ENCODE data around the gene SPP1.
"Not testable (repeated sequence)": the region's sequence is repeated elsewhere in the genome, so short reads cannot be mapped to it uniquely, and the experiment has no call there.

SPP1 gene

GRCh38 chr4:88010966-88011365 is 35.5 kb downstream of the SPP1 start:
- Mint-ChIP-seq H3K36me3 (peaks cover 5% of the 10 kb centered on the region), H3K9me3 (no peaks in the 10 kb centered on the region), H3K4me1 (peaks cover 31% of the 10 kb centered on the region), H3K4me3 (no peak overlapping the region), H3K27ac (no peak overlapping the region), H3K27me3 (peaks cover 21% of the 10 kb centered on the region)
- CTCF ChIA-PET, result no interaction called here
- DNase-seq, result no peak

GRCh38 chr4:88012647-88013046 is 37.1 kb downstream of the SPP1 start:
- Mint-ChIP-seq H3K36me3 (peaks cover 5% of the 10 kb centered on the region), H3K4me1 (peaks cover 27% of the 10 kb centered on the region), H3K27me3 (peaks cover 9% of the 10 kb centered on the region), H3K27ac (no peak overlapping the region), H3K9me3 (no peaks in the 10 kb centered on the region), H3K4me3 (no peak overlapping the region)
- DNase-seq, result no peak
- CTCF ChIA-PET, result no interaction called here

GRCh38 chr4:88014386-88014905 is 38.9 kb downstream of the SPP1 start:
- CTCF ChIA-PET, result interaction anchor here (1.0 kb wide), 1 partner anchor 19 kb away, joined by 3 read pairs; no protein-coding TSS in a partner anchor
- Mint-ChIP-seq H3K4me3 (no peak overlapping the region), H3K27ac (no peak overlapping the region), H3K4me1 (peaks cover 18% of the 10 kb centered on the region), H3K27me3 (peaks cover 4% of the 10 kb centered on the region), H3K9me3 (no peaks in the 10 kb centered on the region), H3K36me3 (no peaks in the 10 kb centered on the region)
- no peak for DNase-seq

- DNase-seq, result no peak
- CTCF ChIA-PET, result no interaction called here
- no peak overlapping the region for H3K27ac Mint-ChIP-seq
Measured at GRCh38 chr4:88015659-88016295, 40.3 kb downstream of the SPP1 start.

GRCh38 chr4:88017516-88018297 is 42.2 kb downstream of the SPP1 start:
- Mint-ChIP-seq H3K27me3 (no peaks in the 10 kb centered on the region), H3K27ac (no peak overlapping the region), H3K4me1 (peaks cover 4% of the 10 kb centered on the region), H3K4me3 (no peak overlapping the region), H3K9me3 (no peaks in the 10 kb centered on the region), H3K36me3 (peaks cover 2% of the 10 kb centered on the region)
- DNase-seq, result no peak
- CTCF ChIA-PET, result no interaction called here

More at GRCh38 chr4:88015659-88016295, 40.3 kb downstream of the SPP1 start:
- Mint-ChIP-seq H3K9me3 (no peaks in the 10 kb centered on the region), H3K27me3 (peaks cover 3% of the 10 kb centered on the region), H3K36me3 (no peaks in the 10 kb centered on the region), H3K4me1 (peaks cover 13% of the 10 kb centered on the region), H3K4me3 (no peak overlapping the region)

GRCh38 chr4:88018466-88018865 is 43.0 kb downstream of the SPP1 start:
- H3K27ac Mint-ChIP-seq, result no peak overlapping the region
- H3K27me3 Mint-ChIP-seq, result no peaks in the 10 kb centered on the region
- H3K4me3 Mint-ChIP-seq, result no peak overlapping the region
- H3K4me1 Mint-ChIP-seq, result no peaks in the 10 kb centered on the region
- DNase-seq, result no peak
- CTCF ChIA-PET, result no interaction called here
- H3K9me3 Mint-ChIP-seq, result no peaks in the 10 kb centered on the region
- peaks cover 2% of the 10 kb centered on the region for H3K36me3 Mint-ChIP-seq

- no peaks in the 10 kb centered on the region for H3K27me3 Mint-ChIP-seq
- CTCF ChIA-PET, result interaction anchor here (0.7 to 1.3 kb wide), 5 partner anchors 11 to 496 kb away, joined by 3 to 5 read pairs (median 3); no protein-coding TSS in a partner anchor
- no peak overlapping the region for H3K4me3 Mint-ChIP-seq
- no peak overlapping the region for H3K27ac Mint-ChIP-seq
- peaks cover 11% of the 10 kb centered on the region for H3K36me3 Mint-ChIP-seq
- H3K9me3 Mint-ChIP-seq, result peaks cover 9% of the 10 kb centered on the region
- H3K4me1 Mint-ChIP-seq, result no peaks in the 10 kb centered on the region
- DNase-seq, result no peak
Measured at GRCh38 chr4:88021824-88022223, 46.3 kb downstream of the SPP1 start.

- no peak for DNase-seq
- no peak overlapping the region for H3K27ac Mint-ChIP-seq
- no peak overlapping the region for H3K4me3 Mint-ChIP-seq
- H3K9me3 Mint-ChIP-seq, result peaks cover 10% of the 10 kb centered on the region
- peaks cover 13% of the 10 kb centered on the region for H3K36me3 Mint-ChIP-seq
- CTCF ChIA-PET, result interaction anchor here (1.0 to 1.3 kb wide), 3 partner anchors 10 to 493 kb away, joined by 3 to 5 read pairs (median 3); no protein-coding TSS in a partner anchor
- no peaks in the 10 kb centered on the region for H3K27me3 Mint-ChIP-seq
- peaks cover under 1% of the 10 kb centered on the region for H3K4me1 Mint-ChIP-seq
Measured at GRCh38 chr4:88022289-88022688, 46.8 kb downstream of the SPP1 start.

GRCh38 chr4:88025868-88026661 is 50.6 kb downstream of the SPP1 start:
- not testable (repeated sequence) for H3K4me3 Mint-ChIP-seq, H3K27me3 Mint-ChIP-seq, H3K27ac Mint-ChIP-seq, H3K4me1 Mint-ChIP-seq, DNase-seq
- peaks cover 16% of the 10 kb centered on the region for H3K9me3 Mint-ChIP-seq
- H3K36me3 Mint-ChIP-seq, result peaks cover 22% of the 10 kb centered on the region
- CTCF ChIA-PET, result interaction anchor here (1.6 kb wide), 1 partner anchor 185 kb away, joined by 4 read pairs; no protein-coding TSS in a partner anchor

GRCh38 chr4:88027611-88028608 is 52.4 kb downstream of the SPP1 start:
- H3K4me1 Mint-ChIP-seq, result peaks cover 5% of the 10 kb centered on the region
- CTCF ChIA-PET, result interaction anchor here (1.6 kb wide), 1 partner anchor 183 kb away, joined by 4 read pairs; no protein-coding TSS in a partner anchor
- no peak overlapping the region for H3K4me3 Mint-ChIP-seq
- H3K27ac Mint-ChIP-seq, result no peak overlapping the region
- peaks cover 21% of the 10 kb centered on the region for H3K36me3 Mint-ChIP-seq
- H3K27me3 Mint-ChIP-seq, result no peaks in the 10 kb centered on the region
- no peak for DNase-seq
- peaks cover 16% of the 10 kb centered on the region for H3K9me3 Mint-ChIP-seq

- Mint-ChIP-seq H3K9me3 (peaks cover 16% of the 10 kb centered on the region), H3K27ac (no peak overlapping the region), H3K27me3 (no peaks in the 10 kb centered on the region), H3K4me3 (no peak overlapping the region), H3K36me3 (peaks cover 21% of the 10 kb centered on the region), H3K4me1 (peaks cover 5% of the 10 kb centered on the region)
- DNase-seq, result no peak
- CTCF ChIA-PET, result interaction anchor here (4.8 kb wide), 1 partner anchor 183 kb away, joined by 67 read pairs; no protein-coding TSS in a partner anchor
Measured at GRCh38 chr4:88028946-88029345, 53.4 kb downstream of the SPP1 start.

- Mint-ChIP-seq H3K9me3 (peaks cover 16% of the 10 kb centered on the region), H3K4me1 (peaks cover 5% of the 10 kb centered on the region), H3K27me3 (no peaks in the 10 kb centered on the region), H3K4me3 (no peak overlapping the region), H3K27ac (no peak overlapping the region), H3K36me3 (peaks cover 21% of the 10 kb centered on the region)
- DNase-seq, result no peak
- CTCF ChIA-PET, result interaction anchor here (1.4 to 4.8 kb wide), 2 partner anchors 183 to 190 kb away, joined by 3 to 67 read pairs; no protein-coding TSS in a partner anchor
Measured at GRCh38 chr4:88029556-88029955, 54.0 kb downstream of the SPP1 start.

All from activated naive CD4-positive, alpha-beta T cell treated with anti-CD3 and anti-CD28 coated beads, Interleukin-2, amount 10 ng/mL, durations not matched to agents 7 days and 5 days (primary cell).